SK-N-SH (cell line): ENCODE measurements around the gene DGUOK.

Source experiments
- CTCF ChIP-seq: fragments of 200-600 bp; sonication (generic); IDR thresholded peaks from 2 replicates; pipeline ENCODE4 v1.6.1; 2017; ENCODE audit warnings: antibody characterized with exemption, mild to moderate bottlenecking, moderate library complexity
- TAF1 ChIP-seq: IDR thresholded peaks from 2 replicates; pipeline ENCODE4 v1.6.1; 2012; ENCODE audit warnings: low read depth, mild to moderate bottlenecking, low read length, moderate library complexity, borderline replicate concordance

- TF ChIP-seq CTCF (no peak), TAF1 (no peak)
Measured at GRCh38 chr2:73944714-73945113, 18.0 kb downstream of the DGUOK start.
